ENCODE data around the gene CREBBP. TPM values are rescaled to one million over a fixed set of nuclear protein-coding genes. Genes with fewer than 3 reads are reported as not detected.

CREBBP gene
- total RNA-seq, 2 donors from 2014 or later, result 65.0 to 103 TPM

GRCh38 chr16:3713587-3714242, 166.8 kb downstream of the CREBBP start:
- no peak for TF ChIP-seq CTCF (IDR thresholded peaks at IDR 0.05)
- Histone ChIP-seq H3K36me3 (no peaks in the 10 kb centered on the region), H3K9me3 (no peaks in the 10 kb centered on the region), H3K4me3 (no peak overlapping the region), H3K4me1 (ENCODE audit: control insufficient read depth in 1 of 2, low read depth in 2 of 2) (peaks cover 3 to 19% of the 10 kb centered on the region in 2 donors), H3K27ac (no peak overlapping the region), H3K27me3 (replicated peaks; ENCODE audit: insufficient read depth) (no peaks in the 10 kb centered on the region)
- ATAC-seq (ENCODE audit: insufficient number of reproducible peaks, low FRiP score, low read depth) (no peak), DNase-seq (ENCODE audit: low spot score) (no peak)

GRCh38 chr16:3712861-3713372, 167.6 kb downstream of the CREBBP start:
- Histone ChIP-seq H3K4me1 (ENCODE audit: control insufficient read depth in 1 of 2, low read depth in 2 of 2) (peaks cover 0 to 14% of the 10 kb centered on the region in 2 donors), H3K27me3 (replicated peaks; ENCODE audit: insufficient read depth) (no peaks in the 10 kb centered on the region), H3K4me3 (no peak overlapping the region), H3K9me3 (no peaks in the 10 kb centered on the region), H3K36me3 (no peaks in the 10 kb centered on the region), H3K27ac (no peak overlapping the region)
- ATAC-seq (ENCODE audit: insufficient number of reproducible peaks, low FRiP score, low read depth) (no peak), DNase-seq (ENCODE audit: low spot score) (no peak)
- no peak for TF ChIP-seq CTCF (IDR thresholded peaks at IDR 0.05)

- no peaks in the 10 kb centered on the region for H3K36me3 ChIP-seq
- no peaks in the 10 kb centered on the region for H3K27me3 ChIP-seq (replicated peaks; ENCODE audit: insufficient read depth)
- H3K4me3 ChIP-seq, result no peak overlapping the region
- no peaks in the 10 kb centered on the region for H3K9me3 ChIP-seq
- H3K27ac ChIP-seq, result no peak overlapping the region
- ATAC-seq (ENCODE audit: insufficient number of reproducible peaks, low FRiP score, low read depth), result no peak
- no peaks in the 10 kb centered on the region for H3K4me1 ChIP-seq (ENCODE audit: control insufficient read depth in 1 of 2, low read depth in 2 of 2)
- TF ChIP-seq CTCF (IDR thresholded peaks at IDR 0.05), result no peak
- DNase-seq (ENCODE audit: low spot score), result no peak
Measured at GRCh38 chr16:3706253-3707012, 174.1 kb downstream of the CREBBP start.

- TF ChIP-seq CTCF (IDR thresholded peaks at IDR 0.05), result no peak
- H3K27ac ChIP-seq, result no peak overlapping the region
- H3K4me1 ChIP-seq (ENCODE audit: control insufficient read depth in 1 of 2, low read depth in 2 of 2), result no peaks in the 10 kb centered on the region
- ATAC-seq (ENCODE audit: insufficient number of reproducible peaks, low FRiP score, low read depth) (no peak), DNase-seq (ENCODE audit: low spot score) (no peak)
- H3K36me3 ChIP-seq, result peaks cover 3% of the 10 kb centered on the region
- no peaks in the 10 kb centered on the region for H3K27me3 ChIP-seq (replicated peaks; ENCODE audit: insufficient read depth)
- H3K9me3 ChIP-seq, result no peaks in the 10 kb centered on the region
- no peak overlapping the region for H3K4me3 ChIP-seq
Measured at GRCh38 chr16:3702082-3702481, 178.4 kb downstream of the CREBBP start.

- no peak for ATAC-seq (ENCODE audit: insufficient number of reproducible peaks, low FRiP score, low read depth)
- Histone ChIP-seq H3K9me3 (no peaks in the 10 kb centered on the region), H3K27ac (no peak overlapping the region), H3K4me1 (ENCODE audit: control insufficient read depth in 1 of 2, low read depth in 2 of 2) (no peaks in the 10 kb centered on the region), H3K4me3 (no peak overlapping the region), H3K27me3 (replicated peaks; ENCODE audit: insufficient read depth) (no peaks in the 10 kb centered on the region), H3K36me3 (peaks cover 3% of the 10 kb centered on the region)
- DNase-seq (ENCODE audit: low spot score), result no peak
- TF ChIP-seq CTCF (IDR thresholded peaks at IDR 0.05), result no peak
Measured at GRCh38 chr16:3701531-3701930, 179.0 kb downstream of the CREBBP start.

Measured in thoracic aorta (tissue), 2 donors.